ENCODE data around the gene SETDB1. TPM values are rescaled to one million over a fixed set of nuclear protein-coding genes. Genes with fewer than 3 reads are reported as not detected.

Gene SETDB1
- total and polyA plus RNA-seq, 2 of the 13 experiments (the other 11 are each of a cell fraction or from before 2014, with no cell fraction given), result 33.1 to 34.6 TPM

GRCh38 chr1:150997126-150997872 lies 71.1 kb downstream of the SETDB1 start:
- Histone ChIP-seq H3K4me3 (replicated peaks in 1 of 3; ENCODE audit: insufficient read depth in 1 of 3, low read depth in 2 of 3, low read length in 3 of 3) (no peak overlapping the region), H3K36me3 (replicated peaks in 1 of 2; ENCODE audit: control insufficient read depth in 1 of 2, insufficient read depth in 2 of 2, low read length in 2 of 2) (peaks cover 12 to 34% of the 10 kb centered on the region in 2 experiments; a peak in 4 of 5 replicates), H3K79me2 (ENCODE audit: insufficient read depth, low read length) (no peaks in the 10 kb centered on the region), H2AFZ (ENCODE audit: low read length) (no peak overlapping the region), H3K9me3 (ENCODE audit: low read length) (no peaks in the 10 kb centered on the region), H4K20me1 (ENCODE audit: insufficient read depth, low read length) (no peaks in the 10 kb centered on the region), H3K4me2 (ENCODE audit: low read depth, low read length) (no peak overlapping the region), H3K27ac (ENCODE audit: extremely low read length, insufficient read depth, low read length) (no peak overlapping the region), H3K27me3 (ENCODE audit: control insufficient read depth in 1 of 2, insufficient read depth in 2 of 2, low read length in 2 of 2) (no peaks in the 10 kb centered on the region), H3K4me1 (ENCODE audit: insufficient read depth, low read length) (peaks cover 31% of the 10 kb centered on the region), H3K9ac (ENCODE audit: insufficient read depth, low read depth, low read length) (no peak overlapping the region)
- ChIA-PET CTCF (ENCODE audit: low intra/inter-chr PET ratio, low total read pairs) (no interaction called here), POLR2A (interaction anchor here (0.6 to 5.6 kb wide), 4 partner anchors 9 to 18 kb away, joined by 3 to 55 read pairs (median 28); partner anchors contain the start of genes ANXA9 and MINDY1)
- in situ Hi-C loops (cut with HindIII; ENCODE audit: extremely low pct_ligation_motif_present, low pct_unique_long_range_greater_than_20kb) (no loop called here), intact Hi-C loops (cut with micrococcal nuclease; ENCODE audit: unreplicated experiment) (no loop called here)
- no peak for ATAC-seq
- BruUV-seq (replicated peaks), result no TSS peak
- 92% methylated on average over 9 of the region's 20 CpGs for WGBS (ENCODE audit: low lambda C conversion rate)
- no peak for FAIRE-seq
- peak; percentile 60 for TF ChIP-seq AGO2 (optimal IDR thresholded peaks at IDR 0.05; ENCODE audit: low read depth, low read length)
- no peak for TF ChIP-seq HES4 (CRISPR knock-in tag; IDR thresholded peaks at IDR 0.05; ENCODE audit: borderline replicate concordance)
- TF ChIP-seq ZKSCAN8 (CRISPR knock-in tag; IDR thresholded peaks at IDR 0.05; ENCODE audit: borderline replicate concordance), result no peak
- TF ChIP-seq RBFOX2 (IDR thresholded peaks at IDR 0.05; ENCODE audit: low read depth, low read length), result 0 out of 2 replicates have a peak, but pooled peaks have one; percentile 48
- no peak for DNase-seq (ENCODE audit: low spot score)

- Histone ChIP-seq H3K79me2 (ENCODE audit: insufficient read depth, low read length) (no peaks in the 10 kb centered on the region), H3K9ac (ENCODE audit: insufficient read depth, low read depth, low read length) (no peak overlapping the region), H3K27ac (ENCODE audit: extremely low read length, insufficient read depth, low read length) (no peak overlapping the region), H3K27me3 (ENCODE audit: control insufficient read depth in 1 of 2, insufficient read depth in 2 of 2, low read length in 2 of 2) (no peaks in the 10 kb centered on the region), H4K20me1 (ENCODE audit: insufficient read depth, low read length) (no peaks in the 10 kb centered on the region), H3K4me3 (replicated peaks in 1 of 3; ENCODE audit: insufficient read depth in 1 of 3, low read depth in 2 of 3, low read length in 3 of 3) (no peak overlapping the region), H3K9me3 (ENCODE audit: low read length) (no peaks in the 10 kb centered on the region), H2AFZ (ENCODE audit: low read length) (no peak overlapping the region), H3K4me1 (ENCODE audit: insufficient read depth, low read length) (peaks cover 38% of the 10 kb centered on the region), H3K36me3 (replicated peaks in 1 of 2; ENCODE audit: control insufficient read depth in 1 of 2, insufficient read depth in 2 of 2, low read length in 2 of 2) (peaks cover 12 to 36% of the 10 kb centered on the region in 2 experiments; a peak in 4 of 5 replicates), H3K4me2 (ENCODE audit: low read depth, low read length) (no peak overlapping the region)
- CTCF ChIA-PET (ENCODE audit: low intra/inter-chr PET ratio, low total read pairs), result no interaction called here
- DNase-seq (ENCODE audit: low spot score) (no peak), ATAC-seq (no peak), FAIRE-seq (no peak)
- in situ Hi-C loops (cut with HindIII; ENCODE audit: extremely low pct_ligation_motif_present, low pct_unique_long_range_greater_than_20kb), result no loop called here
- POLR2A ChIA-PET, result interaction anchor here (0.6 to 5.6 kb wide), 3 partner anchors 8 to 21 kb away, joined by 3 to 55 read pairs (median 5); partner anchors contain the start of gene MINDY1
- intact Hi-C loops (cut with micrococcal nuclease; ENCODE audit: unreplicated experiment), result no loop called here
- 85% methylated on average over 4 of the region's 5 CpGs for WGBS (ENCODE audit: low lambda C conversion rate)
- no TSS peak for BruUV-seq (replicated peaks)
- TF ChIP-seq ETS1 (CRISPR knock-in tag; IDR thresholded peaks at IDR 0.05) (no peak), ZBTB7A (CRISPR knock-in tag; IDR thresholded peaks at IDR 0.05) (no peak), MAF1 (CRISPR knock-in tag; IDR thresholded peaks at IDR 0.05; ENCODE audit: borderline replicate concordance) (no peak), RFXAP (CRISPR knock-in tag; IDR thresholded peaks at IDR 0.05; ENCODE audit: borderline replicate concordance) (no peak), POGZ (CRISPR knock-in tag; IDR thresholded peaks at IDR 0.05) (no peak), SKIL (CRISPR knock-in tag; IDR thresholded peaks at IDR 0.05; ENCODE audit: borderline replicate concordance) (no peak), ZNF660 (CRISPR knock-in tag; IDR thresholded peaks at IDR 0.05; ENCODE audit: borderline replicate concordance, low read depth) (no peak), ZNF317 (CRISPR knock-in tag; IDR thresholded peaks at IDR 0.05) (no peak), SMAD1 (CRISPR knock-in tag; IDR thresholded peaks at IDR 0.05; ENCODE audit: borderline replicate concordance, low read depth) (no peak), ZNF10 (CRISPR knock-in tag; IDR thresholded peaks at IDR 0.05; ENCODE audit: borderline replicate concordance, low read depth) (no peak), ZNF260 (CRISPR knock-in tag; IDR thresholded peaks at IDR 0.05; ENCODE audit: borderline replicate concordance, low read depth) (no peak)
These were observed 71.8 kb downstream of the SETDB1 start for GRCh38 chr1:150997949-150998348.
